Measurements from ENCODE around the gene IGFBP6.

IGFBP6 gene

GRCh38 chr12:53069621-53070410 is 27.7 kb upstream of the IGFBP6 start:
- in situ Hi-C loops (cut with MboI; ENCODE audit: low sequenced_read_pairs), result no loop called here

GRCh38 chr12:53070877-53071492 is 26.5 kb upstream of the IGFBP6 start:
- in situ Hi-C loops (cut with MboI; ENCODE audit: low sequenced_read_pairs), result no loop called here

DNA sequence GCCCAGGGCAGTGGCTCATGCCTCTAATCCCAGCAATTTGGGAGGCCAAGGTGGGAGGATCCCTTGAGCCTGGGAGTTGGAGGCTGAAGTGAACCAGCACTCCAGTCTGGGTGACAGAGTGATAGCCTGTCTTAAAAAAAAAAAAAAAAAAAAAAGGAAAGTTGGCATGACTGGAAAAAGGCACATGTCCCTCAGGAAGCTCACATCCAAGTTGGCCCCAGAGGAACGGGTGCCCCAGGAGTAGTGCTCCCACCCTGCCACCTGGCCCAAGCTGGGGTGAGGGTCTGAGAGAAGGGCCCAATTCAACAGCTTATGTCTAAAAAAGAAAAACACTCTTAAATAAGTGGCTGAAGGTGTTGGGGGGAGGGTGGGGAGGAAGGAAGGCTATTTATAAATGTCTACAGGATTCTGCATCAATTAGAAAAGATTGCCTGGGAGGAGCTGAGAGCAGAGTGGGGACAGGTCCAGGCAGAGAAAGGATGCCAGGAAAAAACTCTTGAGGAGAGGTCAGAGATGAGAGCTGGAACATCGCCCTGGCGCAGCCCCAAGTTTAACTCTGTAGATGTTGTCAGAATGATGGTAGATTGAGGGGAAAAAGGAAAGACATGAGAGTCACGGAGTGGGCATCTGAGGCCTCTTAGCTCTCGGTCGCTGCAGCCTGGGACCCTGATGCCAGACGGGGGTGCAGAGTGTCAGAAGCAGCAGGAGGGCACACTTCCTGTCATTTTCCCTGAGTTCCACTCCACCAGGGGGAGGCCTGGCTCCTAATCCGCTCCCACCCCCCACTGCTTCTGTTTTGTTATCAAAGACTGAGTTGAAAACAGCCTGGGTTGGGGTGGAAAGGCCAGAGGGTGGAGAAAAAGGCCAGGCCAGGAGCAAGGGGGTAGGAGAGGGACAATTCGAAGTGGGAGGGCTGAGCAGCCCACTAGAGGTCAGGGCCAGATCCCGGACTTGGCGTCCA is 25.6 kb upstream of the IGFBP6 start:
- in situ Hi-C loops (cut with MboI; ENCODE audit: low sequenced_read_pairs), result no loop called here

DNA sequence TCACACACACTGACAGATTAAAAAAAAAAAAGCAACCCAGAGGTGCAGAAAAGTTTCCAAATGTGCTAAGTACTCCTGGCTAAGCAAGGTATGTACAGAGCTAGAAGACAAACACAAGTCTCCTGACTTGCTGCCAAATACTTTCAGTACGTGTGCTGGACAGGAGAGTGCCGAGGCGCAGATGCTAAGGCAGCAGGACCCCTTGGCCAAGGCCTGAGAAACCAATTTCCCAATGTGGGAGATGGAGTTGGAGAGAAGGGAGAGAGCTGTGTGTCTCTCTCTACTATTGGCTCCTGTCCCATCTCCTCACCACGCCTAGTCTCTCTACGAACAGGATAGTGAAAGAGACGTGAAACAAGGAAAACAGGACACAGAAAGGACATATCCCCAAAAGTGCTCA is 23.6 kb upstream of the IGFBP6 start:
- in situ Hi-C loops (cut with MboI; ENCODE audit: low sequenced_read_pairs), result no loop called here

GRCh38 chr12:53074283-53074998 is 23.0 kb upstream of the IGFBP6 start:
- in situ Hi-C loops (cut with MboI; ENCODE audit: low sequenced_read_pairs), result no loop called here

DNA sequence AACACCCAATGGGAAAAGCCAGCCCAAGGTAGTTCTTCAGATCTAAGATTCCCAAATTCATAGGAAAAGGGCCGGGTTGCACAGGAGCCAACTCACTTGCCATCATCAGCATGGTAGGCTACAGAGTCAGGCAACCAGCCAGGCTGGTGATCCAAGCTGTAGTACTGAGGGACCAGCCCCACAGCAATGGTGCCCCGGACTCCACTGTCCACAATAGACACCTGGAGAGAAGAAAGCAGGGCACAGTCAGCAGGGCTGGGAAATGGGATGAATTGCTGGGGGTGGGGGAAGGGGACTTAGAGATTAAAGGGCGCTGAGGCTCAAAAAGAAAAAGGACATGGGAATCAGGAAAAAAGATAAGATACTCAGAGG is 22.5 kb upstream of the IGFBP6 start:
- in situ Hi-C loops (cut with MboI; ENCODE audit: low sequenced_read_pairs), result no loop called here

DNA sequence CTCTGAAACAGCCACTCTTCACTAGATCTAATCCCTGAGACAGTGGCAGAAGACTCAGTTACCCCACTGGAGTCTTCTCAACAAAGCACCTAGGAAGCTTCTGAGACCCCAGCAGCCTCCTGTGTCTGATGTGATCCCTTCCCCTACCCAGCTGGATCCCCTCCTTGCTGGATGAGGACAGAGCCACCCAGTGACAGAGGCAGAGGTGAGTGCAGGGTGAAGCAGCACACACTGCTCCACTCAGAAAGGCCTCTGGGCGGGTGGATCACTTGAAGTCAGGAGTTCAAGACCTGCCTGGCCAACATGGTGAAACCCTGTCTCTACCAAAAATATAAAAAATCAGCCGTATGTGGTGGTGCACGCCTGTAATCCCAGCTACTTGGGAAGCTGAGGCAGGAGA is 21.0 kb upstream of the IGFBP6 start:
- in situ Hi-C loops (cut with MboI; ENCODE audit: low sequenced_read_pairs), result no loop called here

GRCh38 chr12:53077030-53077429 is 20.4 kb upstream of the IGFBP6 start:
- in situ Hi-C loops (cut with MboI; ENCODE audit: low sequenced_read_pairs), result no loop called here

DNA sequence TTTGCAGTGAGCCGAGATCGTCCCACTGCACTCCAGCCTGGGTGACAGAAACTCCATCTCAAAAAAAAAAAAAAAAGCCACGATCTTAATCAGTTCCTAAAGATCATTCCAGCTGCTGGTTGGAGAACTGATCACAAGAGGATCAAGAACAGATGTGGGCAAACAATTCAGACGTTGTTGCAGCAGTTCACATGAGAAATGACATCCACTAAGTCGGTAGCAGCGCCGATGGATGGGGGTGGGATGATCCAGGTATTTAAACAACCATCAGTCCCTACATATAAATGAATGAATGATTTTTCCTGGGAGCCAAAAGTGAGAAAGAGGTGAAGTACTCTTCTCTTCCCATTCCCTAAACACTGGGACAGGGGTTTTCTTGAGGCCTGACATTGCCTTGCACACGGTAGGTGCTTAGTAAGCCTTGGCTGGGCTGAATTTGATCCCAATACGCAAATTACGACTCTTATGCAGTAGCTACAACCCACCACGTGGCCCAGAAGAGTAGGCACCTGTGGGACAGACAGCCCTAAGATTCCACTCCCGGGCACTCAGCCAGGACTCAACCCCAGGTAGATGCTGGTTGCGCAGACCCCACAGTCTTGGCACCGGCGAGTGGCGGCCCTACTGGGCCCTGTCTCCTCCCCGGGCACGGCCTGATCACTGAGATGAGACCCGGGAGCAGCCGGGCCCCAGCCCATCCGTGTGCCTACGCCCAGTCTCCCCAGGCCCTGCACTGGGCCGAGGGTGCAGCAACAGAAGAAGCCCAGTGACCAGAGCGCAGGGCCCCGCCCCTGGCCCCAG is 18.8 kb upstream of the IGFBP6 start:
- in situ Hi-C loops (cut with MboI; ENCODE audit: low sequenced_read_pairs), result no loop called here

- in situ Hi-C loops (cut with MboI; ENCODE audit: low sequenced_read_pairs), result no loop called here
Measured at GRCh38 chr12:53079226-53080117, 18.0 kb upstream of the IGFBP6 start, which contains the start of gene SPRYD3. SPRYD3 (minus strand) TSS chr12:53079390; CDS start chr12:53079333, 57 bp downstream.

GRCh38 chr12:53082637-53083175 is 14.8 kb upstream of the IGFBP6 start:
- in situ Hi-C loops (cut with MboI; ENCODE audit: low sequenced_read_pairs), result no loop called here

DNA sequence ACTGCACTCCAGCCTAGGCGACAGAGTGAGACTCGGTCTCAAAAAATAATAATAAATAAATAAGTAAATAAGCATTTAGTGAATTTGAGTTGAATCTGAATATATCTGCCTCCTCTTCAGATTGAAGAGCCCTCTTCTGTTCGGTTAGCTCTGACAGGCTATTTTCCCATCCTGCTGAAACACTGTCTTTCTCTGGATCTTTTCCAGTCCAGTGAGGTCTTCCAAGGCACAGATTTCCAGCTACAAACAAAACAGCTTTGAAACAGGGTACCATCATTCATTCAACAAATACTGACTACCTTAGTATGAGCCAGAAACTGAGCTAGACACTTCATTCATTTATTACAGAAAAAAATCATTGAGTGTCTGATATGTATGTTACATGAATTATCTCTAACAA is 11.1 kb upstream of the IGFBP6 start:
- in situ Hi-C loops (cut with MboI; ENCODE audit: low sequenced_read_pairs), result no loop called here

DNA sequence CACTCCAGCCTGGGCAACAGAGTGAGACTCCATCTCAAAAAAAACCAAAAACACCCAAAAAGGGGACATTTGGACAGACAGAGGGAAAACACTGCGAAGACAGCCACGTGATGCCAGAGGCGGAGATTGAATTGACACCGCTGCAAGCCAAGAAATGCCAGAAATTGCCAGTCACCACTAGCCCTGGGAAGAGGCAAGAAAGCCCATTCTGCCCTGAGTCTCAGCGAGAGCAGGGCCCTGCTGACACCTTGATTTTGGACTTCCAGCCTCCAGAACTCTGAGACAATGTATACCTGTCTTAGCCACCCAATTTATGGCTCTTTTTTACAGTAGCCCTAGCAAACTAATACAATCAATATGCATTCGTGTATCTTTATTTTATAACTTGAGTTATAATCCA is 7.4 kb upstream of the IGFBP6 start:
- in situ Hi-C loops (cut with MboI; ENCODE audit: low sequenced_read_pairs), result no loop called here

DNA sequence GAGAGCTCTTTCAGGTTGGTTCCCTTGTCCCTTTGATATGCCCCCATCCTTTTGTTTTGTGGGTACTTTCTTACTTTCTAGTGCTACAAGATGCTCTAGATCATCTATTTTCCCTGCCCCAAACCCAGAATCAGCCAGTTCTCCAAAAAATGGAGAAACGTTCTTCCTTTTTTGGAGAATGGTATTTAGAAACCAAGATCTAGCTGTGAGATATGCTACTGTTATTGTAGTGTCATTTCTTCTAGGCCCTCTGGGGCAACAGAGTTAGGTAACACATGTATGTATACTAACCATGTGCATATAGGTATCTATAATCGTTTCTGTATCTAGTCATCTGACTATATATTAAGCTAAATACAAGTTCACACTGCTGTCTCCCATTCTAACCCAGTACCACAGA is 6.9 kb upstream of the IGFBP6 start:
- in situ Hi-C loops (cut with MboI; ENCODE audit: low sequenced_read_pairs), result no loop called here

DNA sequence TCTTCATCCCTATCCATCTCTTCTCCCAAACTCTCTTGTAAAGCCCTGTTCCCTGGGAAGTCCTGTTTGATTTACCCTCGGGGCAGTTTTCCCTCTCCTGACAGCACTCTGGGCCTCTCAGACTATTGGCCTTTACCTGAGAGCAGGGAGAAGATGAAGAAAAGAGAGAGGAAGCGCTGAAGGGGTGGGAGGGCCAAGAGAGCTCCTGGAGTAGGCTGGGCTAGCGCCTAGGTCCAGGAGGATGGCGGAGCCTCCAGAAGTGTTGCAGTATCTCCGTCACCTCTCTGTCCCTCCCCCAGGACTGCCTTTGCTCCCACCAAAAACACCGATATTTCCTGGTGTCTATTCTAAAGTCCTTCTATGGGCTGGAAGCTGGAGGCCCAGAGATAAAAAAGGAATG is 5.7 kb upstream of the IGFBP6 start:
- in situ Hi-C loops (cut with MboI; ENCODE audit: low sequenced_read_pairs), result no loop called here

GRCh38 chr12:53093777-53094393 is 3.6 kb upstream of the IGFBP6 start:
- in situ Hi-C loops (cut with MboI; ENCODE audit: low sequenced_read_pairs), result no loop called here

GRCh38 chr12:53094394-53094787 is 3.1 kb upstream of the IGFBP6 start:
- in situ Hi-C loops (cut with MboI; ENCODE audit: low sequenced_read_pairs), result no loop called here
